Endothelial cell of umbilical vein (primary cell): Measurements from ENCODE around the gene TPPP2. TPM values are rescaled to one million over a fixed set of nuclear protein-coding genes. Genes with fewer than 3 reads are reported as not detected.

Source experiments
- BruUV-seq: library from RNA; stranded (reverse); fragments of 400-500 nt; replicated peaks from 2 replicates; lab custom pipeline; 2021; lab: Mats Ljungman, UMichigan
- CTCF ChIA-PET: fragments of 300-600, 350-600 bp; sonication (Branson Sonifier 250); formaldehyde crosslinking; loops from one replicate; lab custom pipeline; 2021; ENCODE audit warnings: antibody characterized with exemption, inconsistent platforms; lab: Charles Lee
- POLR2A ChIA-PET: fragments of 300-600, 350-600 bp; sonication (Branson Sonifier 250); formaldehyde crosslinking; loops from one replicate; lab custom pipeline; 2021; ENCODE audit warnings: antibody characterized with exemption, inconsistent platforms; lab: Charles Lee
- DNase-seq: peaks from one replicate; pipeline ENCODE4 v3.0.0-alpha.2; 2011; ENCODE audit warnings: low read depth, low spot score
- FAIRE-seq: peaks from 2 replicates; lab custom pipeline; 2011; peaks lifted over from hg19 to GRCh38; lab: Jason Lieb, UNC
- H2AFZ ChIP-seq: 2 replicates; pipeline ENCODE4 v1.6.0; 2012; ENCODE audit warnings: low read depth, low read length, control low read depth, inconsistent platforms
- H3K27ac ChIP-seq: 2 replicates; pipeline ENCODE4 v1.5.1; 2011; ENCODE audit warnings: low read depth, mild to moderate bottlenecking, control low read depth, low read length, moderate library complexity; ENCODE audit not compliant: insufficient read depth
- H3K27me3 ChIP-seq, 2 experiments: 2 replicates each; pipeline versions ENCODE4 v1.6.0 to v1.6.1; 2011; ENCODE audit warnings: low read length in 2 of 2, mixed read lengths in 1 of 2; ENCODE audit not compliant: control insufficient read depth in 2 of 2, insufficient read depth in 2 of 2
- H3K36me3 ChIP-seq, 2 experiments: 2 replicates in 1 of 2; 3 replicates in 1 of 2; pipeline ENCODE4 v1.5.1; 2011; ENCODE audit warnings: low read length in 2 of 2, mild to moderate bottlenecking in 1 of 2, moderate library complexity in 1 of 2; ENCODE audit not compliant: control insufficient read depth in 2 of 2, insufficient read depth in 2 of 2; ENCODE audit errors: extremely low read depth in 1 of 2
- H3K4me1 ChIP-seq: 3 replicates; pipeline ENCODE4 v1.5.1; 2011; ENCODE audit warnings: mild to moderate bottlenecking, low read length; ENCODE audit not compliant: control insufficient read depth, insufficient read depth; ENCODE audit errors: extremely low read depth
- H3K4me2 ChIP-seq: 2 replicates; pipeline ENCODE4 v1.6.1; 2011; ENCODE audit warnings: low read length, control low read depth, mixed read lengths; ENCODE audit not compliant: insufficient read depth
- H3K4me3 ChIP-seq, 3 experiments: fragments of 200-600 bp in 1 of 3; sonication (generic), shearing (Covaris generic) in 1 of 3; replicated peaks in 1 of 3; 2 replicates each; pipeline ENCODE4 v1.5.1; 2011 to 2016; ENCODE audit warnings: control low read depth in 3 of 3, low read length in 3 of 3, mild to moderate bottlenecking in 2 of 3, inconsistent platforms in 1 of 3, low read depth in 1 of 3, moderate library complexity in 1 of 3; ENCODE audit not compliant: insufficient read depth in 1 of 3
- H3K79me2 ChIP-seq: 2 replicates; pipeline ENCODE4 v1.6.0; 2012; ENCODE audit warnings: low read length, inconsistent platforms; ENCODE audit not compliant: control insufficient read depth, insufficient read depth
- H3K9ac ChIP-seq: replicated peaks from 2 replicates; pipeline ENCODE3; 2011; ENCODE audit warnings: low read length, control low read depth; ENCODE audit not compliant: insufficient read depth; ENCODE audit errors: extremely low read depth
- H3K9me1 ChIP-seq: replicated peaks from 3 replicates; pipeline ENCODE4 v1.6.0; 2011; ENCODE audit warnings: mild to moderate bottlenecking, low read length; ENCODE audit not compliant: control insufficient read depth, insufficient read depth; ENCODE audit errors: extremely low read depth
- H3K9me3 ChIP-seq: replicated peaks from 2 replicates; pipeline ENCODE4 v1.5.1; 2012; ENCODE audit warnings: low read length, inconsistent platforms; ENCODE audit not compliant: control insufficient read depth, insufficient read depth
- H4K20me1 ChIP-seq: replicated peaks from 2 replicates; pipeline ENCODE3; 2011; ENCODE audit warnings: mild to moderate bottlenecking, low read length; ENCODE audit not compliant: control insufficient read depth, insufficient read depth; ENCODE audit errors: extremely low read depth
- CTCF ChIP-seq, 2 donors: IDR thresholded peaks; 1 replicate in 1 of 2; 2 replicates in 1 of 2; pipeline ENCODE4 v1.5.1; 2011; ENCODE audit warnings: low read length in 2 of 2, mild to moderate bottlenecking in 2 of 2, moderate library complexity in 2 of 2, control low read depth in 1 of 2, inconsistent platforms in 1 of 2, low read depth in 1 of 2; ENCODE audit not compliant: insufficient read depth in 1 of 2; ENCODE audit errors: extremely low read depth in 1 of 2
- EZH2 ChIP-seq: IDR thresholded peaks from 2 replicates; pipeline ENCODE4 v1.6.1; 2012; ENCODE audit warnings: borderline replicate concordance, low read depth, mild to moderate bottlenecking, moderate library complexity, low read length, inconsistent platforms; ENCODE audit not compliant: severe bottlenecking
- FOS ChIP-seq: IDR thresholded peaks from 2 replicates; pipeline ENCODE4 v1.6.1; 2011; ENCODE audit warnings: mild to moderate bottlenecking, low read length, moderate library complexity, borderline replicate concordance; ENCODE audit not compliant: insufficient read depth
- GATA2 ChIP-seq: IDR thresholded peaks from 2 replicates; pipeline ENCODE4 v1.7.0; 2011; ENCODE audit warnings: low read depth, mild to moderate bottlenecking, moderate library complexity, mixed read lengths, low read length; ENCODE audit not compliant: insufficient read length, insufficient read depth
- JUN ChIP-seq: IDR thresholded peaks from 2 replicates; pipeline ENCODE4 v1.6.1; 2011; ENCODE audit warnings: borderline replicate concordance, low read depth; ENCODE audit not compliant: insufficient read length, insufficient read depth
- MAX ChIP-seq: IDR thresholded peaks from 2 replicates; pipeline ENCODE4 v1.6.1; 2011; ENCODE audit not compliant: insufficient read depth, insufficient read length
- MYC ChIP-seq: IDR thresholded peaks from one replicate; pipeline ENCODE4 v1.6.1; 2011; ENCODE audit warnings: mild to moderate bottlenecking, low read depth, low read length
- POLR2A ChIP-seq: IDR thresholded peaks from 2 replicates; pipeline ENCODE4 v1.6.1; 2012; ENCODE audit warnings: low read depth, mild to moderate bottlenecking, control low read depth, low read length
- POLR2AphosphoS5 ChIP-seq: IDR thresholded peaks from 2 replicates; pipeline ENCODE4 v1.6.1; 2012; ENCODE audit warnings: low read depth, mild to moderate bottlenecking, control low read depth, low read length, moderate library complexity; ENCODE audit not compliant: insufficient read depth
- dilution Hi-C: fragments of 300-500 bp; cut with MboI; formaldehyde crosslinking; loops from one replicate; pipeline ENCODE4 v1.15.0; 2019; ENCODE audit warnings: low sequenced_read_pairs; ENCODE audit not compliant: extremely low pct_ligation_motif_present
- intact Hi-C: fragments of 100-400 bp; cut with micrococcal nuclease; formaldehyde crosslinking; loops from one replicate; pipeline ENCODE4 v1.10.0; 2022
- polyA plus RNA-seq, 4 experiments: library from polyadenylated mRNA; depleted of rRNA in 3 of 4; stranded (reverse) in 3 of 4; unstranded in 1 of 4; fragments of >200 nt; gene quantifications; 2 replicates each; pipeline versions ENCODE4 v1.2.1 to v1.2.3, GENCODE V29; 2011 to 2012; ENCODE audit warnings: missing spikeins in 1 of 4
- total RNA-seq: library from RNA; stranded (reverse); gene quantifications from 2 replicates; pipeline ENCODE4 v1.2.3, GENCODE V29; 2021

Gene TPPP2
- total and polyA plus RNA-seq, 2 donors (not counting 3 experiments of a cell fraction or from before 2014, with no cell fraction given): not detected

- Histone ChIP-seq H3K9ac (no peak overlapping the region), H3K27me3 (peaks cover 22 to 29% of the 10 kb centered on the region in 2 experiments), H3K9me1 (no peaks in the 10 kb centered on the region), H3K27ac (no peak overlapping the region), H3K36me3 (no peaks in the 10 kb centered on the region), H2AFZ (no peak overlapping the region), H3K4me1 (no peaks in the 10 kb centered on the region), H3K4me2 (no peak overlapping the region), H3K79me2 (no peaks in the 10 kb centered on the region), H3K9me3 (no peaks in the 10 kb centered on the region), H3K4me3 (no peak overlapping the region), H4K20me1 (no peaks in the 10 kb centered on the region)
- FAIRE-seq (no peak), DNase-seq (no peak)
- intact Hi-C loops (no loop called here), dilution Hi-C loops (no loop called here)
- POLR2A ChIA-PET: no interaction called here
- CTCF ChIA-PET: interaction anchor here (1.2 to 2.4 kb wide), 4 partner anchors 10 to 36 kb away, joined by 3 to 10 read pairs (median 4); no protein-coding TSS in a partner anchor
- no peak for TF ChIP-seq MYC
- TF ChIP-seq POLR2A: no peak
- no peak for TF ChIP-seq EZH2
- no TSS peak for BruUV-seq
These were observed 20.6 kb downstream of the TPPP2 start for GRCh38 chr14:21050597-21050996.

GRCh38 chr14:21053184-21054122, 23.4 kb downstream of the TPPP2 start:
- BruUV-seq: no TSS peak
- POLR2A ChIA-PET: no interaction called here

More at GRCh38 chr14:21053184-21054122, 23.4 kb downstream of the TPPP2 start:
- Histone ChIP-seq H4K20me1 (no peaks in the 10 kb centered on the region), H3K4me1 (no peaks in the 10 kb centered on the region), H3K4me2 (no peak overlapping the region), H3K27ac (no peak overlapping the region), H3K4me3 (no peak overlapping the region), H3K36me3 (no peaks in the 10 kb centered on the region), H3K9me1 (no peaks in the 10 kb centered on the region), H3K9me3 (no peaks in the 10 kb centered on the region), H3K27me3 (peaks cover 18 to 26% of the 10 kb centered on the region in 2 experiments), H2AFZ (no peak overlapping the region), H3K79me2 (no peaks in the 10 kb centered on the region), H3K9ac (no peak overlapping the region)
- FAIRE-seq (no peak), DNase-seq (no peak)
- dilution Hi-C loops: no loop called here
- CTCF ChIA-PET: interaction anchor here (1.1 kb wide), 1 partner anchor 15 kb away, joined by 3 read pairs; no protein-coding TSS in a partner anchor
- intact Hi-C loops: no loop called here
- TF ChIP-seq POLR2A (no peak), JUN (no peak), GATA2 (no peak), POLR2AphosphoS5 (no peak), MYC (no peak), FOS (no peak), CTCF (IDR thresholded peaks at IDR 0.05; ENCODE audit: extremely low read depth in 1 of 2, insufficient read depth in 1 of 2, low read depth in 1 of 2, low read length in 2 of 2) (no peak), EZH2 (no peak), MAX (no peak)
